Measurements from ENCODE around the gene QSOX2. TPM values are rescaled to one million over a fixed set of nuclear protein-coding genes. Genes with fewer than 3 reads are reported as not detected.

QSOX2 gene
- total RNA-seq, 6 experiments from 2014 or later: 2.9 to 8.7 (median 6.4) TPM

DNA sequence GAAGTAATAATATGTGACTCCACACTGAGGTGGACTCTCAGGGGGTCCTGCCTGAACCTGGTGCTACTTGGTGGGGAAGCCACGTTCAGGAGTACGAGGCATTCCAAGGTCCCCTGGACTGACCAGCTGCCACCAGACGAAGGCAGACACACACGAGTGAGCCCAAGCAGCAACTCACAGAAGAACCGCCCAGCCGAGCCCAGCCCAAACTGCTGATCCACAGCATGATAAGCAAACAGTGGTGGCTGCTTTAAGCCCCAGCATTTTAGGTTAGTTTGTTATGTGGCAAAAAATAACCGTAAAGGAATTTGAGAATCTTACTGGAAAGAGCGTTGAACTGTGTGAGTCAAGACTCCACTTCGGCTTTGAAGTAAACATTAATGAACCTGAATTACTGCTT, 31.9 kb downstream of the QSOX2 start:
- WGBS (ENCODE audit: insufficient coverage, low coverage, low lambda C conversion rate, missing lambda C conversion rate): 93% methylated on average over 7 of the region's 9 CpGs
- ATAC-seq (no peak), DNase-seq (no peak)
- no peak for TF ChIP-seq POLR2A (IDR thresholded peaks at IDR 0.05)
- no peak for TF ChIP-seq CTCF (IDR thresholded peaks at IDR 0.05)
- no peaks in the 10 kb centered on the region for H3K9me3 ChIP-seq
- H3K36me3 ChIP-seq: peaks cover 0 to 20% (median 2%) of the 10 kb centered on the region in 4 donors
- no peak overlapping the region for H3K4me3 ChIP-seq
- no peaks in the 10 kb centered on the region for H3K4me1 ChIP-seq
- H3K27me3 ChIP-seq: no peaks in the 10 kb centered on the region
- no peak overlapping the region for H3K27ac ChIP-seq
- intact Hi-C loops (cut with DNase I): no loop called here

- DNase-seq (no peak), ATAC-seq (no peak)
- Histone ChIP-seq H3K36me3 (peaks cover 0 to 13% (median 2%) of the 10 kb centered on the region in 4 donors), H3K27me3 (no peaks in the 10 kb centered on the region), H3K27ac (no peak overlapping the region), H3K4me1 (peaks cover 0 to 3% (median 0%) of the 10 kb centered on the region in 4 donors), H3K4me3 (no peak overlapping the region), H3K9me3 (no peaks in the 10 kb centered on the region)
- TF ChIP-seq CTCF (IDR thresholded peaks at IDR 0.05) (no peak), POLR2A (IDR thresholded peaks at IDR 0.05) (no peak)
- intact Hi-C loops (cut with DNase I): no loop called here
- WGBS (ENCODE audit: insufficient coverage, low coverage, low lambda C conversion rate, missing lambda C conversion rate): 88% methylated on average over 5 of the region's 28 CpGs
Observed at GRCh38 chr9:136212345-136212950, 33.2 kb downstream of the QSOX2 start.

DNA sequence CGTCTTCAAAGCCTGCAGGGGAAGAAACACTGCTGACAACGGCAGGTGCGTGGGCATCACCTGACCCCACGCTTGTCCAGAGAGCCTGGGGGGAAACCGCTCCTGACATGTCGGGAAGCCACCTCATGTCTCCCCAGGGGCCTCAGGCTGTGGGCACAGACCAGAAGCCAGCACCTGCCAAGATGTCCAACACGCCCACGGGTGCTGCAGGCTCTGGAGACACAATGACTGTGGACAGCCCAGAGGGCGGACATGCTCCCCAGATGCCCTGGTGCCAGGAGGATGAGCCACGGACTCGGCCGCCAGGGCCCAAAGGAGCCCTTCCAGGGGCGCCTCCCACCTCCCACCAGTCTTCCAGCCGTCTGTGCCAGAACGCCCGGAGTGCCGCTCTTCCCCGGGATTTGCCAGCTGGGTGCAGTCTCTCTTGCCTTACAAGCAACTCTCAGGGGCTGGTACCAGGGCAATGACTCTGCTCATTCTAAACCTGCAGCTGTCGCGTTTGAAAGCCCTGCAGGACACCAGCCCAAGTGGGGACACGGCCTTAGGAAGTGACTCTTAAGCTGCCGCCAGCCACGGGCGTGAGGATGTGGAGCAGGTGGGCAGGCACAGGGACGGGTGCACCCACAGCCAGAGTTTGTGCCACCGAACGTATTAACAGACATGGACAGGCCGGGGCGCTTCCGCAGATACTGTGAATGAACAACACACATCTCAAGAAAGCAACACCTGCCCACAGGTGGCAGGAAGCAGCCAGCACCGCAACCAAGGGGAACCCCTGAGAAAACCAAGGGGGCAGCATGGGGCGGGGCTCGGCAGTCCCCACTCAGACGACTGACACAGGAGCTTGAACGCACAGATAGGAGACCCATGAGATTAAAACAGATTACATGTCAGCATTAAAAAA, 33.9 kb downstream of the QSOX2 start:
- H3K36me3 ChIP-seq: peaks cover 0 to 13% (median 2%) of the 10 kb centered on the region in 4 donors
- H3K4me3 ChIP-seq: no peak overlapping the region
- H3K27me3 ChIP-seq: no peaks in the 10 kb centered on the region
- peaks cover 0 to 8% (median 0%) of the 10 kb centered on the region in 4 donors for H3K4me1 ChIP-seq
- H3K9me3 ChIP-seq: no peaks in the 10 kb centered on the region
- no peak for TF ChIP-seq POLR2A (IDR thresholded peaks at IDR 0.05)
- TF ChIP-seq CTCF (IDR thresholded peaks at IDR 0.05): no peak
- DNase-seq: no peak
- WGBS (ENCODE audit: insufficient coverage, low coverage, low lambda C conversion rate, missing lambda C conversion rate): 87% methylated on average over 18 of the region's 35 CpGs
- ATAC-seq: no peak
- intact Hi-C loops (cut with DNase I): no loop called here
- no peak overlapping the region for H3K27ac ChIP-seq

DNA sequence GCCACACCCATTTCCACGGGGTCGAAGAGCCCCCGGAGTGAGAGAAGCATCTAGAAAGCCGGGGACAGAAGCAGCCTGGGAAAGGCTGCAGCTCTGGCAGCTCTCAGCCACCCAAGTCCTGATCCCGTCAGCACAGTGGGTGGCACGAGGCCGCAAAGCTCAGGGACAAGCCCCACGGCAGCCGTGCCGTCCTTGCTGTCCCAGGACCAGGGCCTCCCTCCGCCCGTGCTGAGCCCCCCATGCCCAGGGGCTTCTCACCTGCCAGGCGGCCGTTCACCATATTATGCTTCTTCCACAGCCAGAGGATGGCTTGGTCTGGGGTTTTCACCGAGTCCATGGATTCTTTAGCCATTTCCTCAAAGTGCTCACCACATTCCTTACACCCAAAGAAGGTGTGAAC, 34.6 kb downstream of the QSOX2 start:
- Histone ChIP-seq H3K36me3 (peaks cover 0 to 13% (median 2%) of the 10 kb centered on the region in 4 donors), H3K4me3 (no peak overlapping the region), H3K9me3 (no peaks in the 10 kb centered on the region), H3K27me3 (no peaks in the 10 kb centered on the region), H3K27ac (no peak overlapping the region), H3K4me1 (peaks cover 0 to 15% (median 0%) of the 10 kb centered on the region in 4 donors)
- intact Hi-C loops (cut with DNase I): no loop called here
- DNase-seq: no peak
- ATAC-seq: no peak
- WGBS (ENCODE audit: insufficient coverage, low coverage, low lambda C conversion rate, missing lambda C conversion rate): 80% methylated on average over 2 of the region's 15 CpGs
- TF ChIP-seq CTCF (IDR thresholded peaks at IDR 0.05): no peak
- no peak for TF ChIP-seq POLR2A (IDR thresholded peaks at IDR 0.05)

Data from right lobe of liver (tissue), 6 donors.